Nasal cavity respiratory epithelium epithelial cell of viscerocranial mucosa (primary cell): ENCODE measurements around the gene FAM78B. TPM values are rescaled to one million over a fixed set of nuclear protein-coding genes. Genes with fewer than 3 reads are reported as not detected.

Source experiments
- total RNA-seq: library from RNA; depleted of rRNA; stranded (reverse); fragments of >200 nt; gene quantifications from 2 replicates; pipeline ENCODE4 v1.2.3, GENCODE V29; 2014

FAM78B gene
- total RNA-seq: under 0.01 and 0.28 TPM in 2 replicates

DNA sequence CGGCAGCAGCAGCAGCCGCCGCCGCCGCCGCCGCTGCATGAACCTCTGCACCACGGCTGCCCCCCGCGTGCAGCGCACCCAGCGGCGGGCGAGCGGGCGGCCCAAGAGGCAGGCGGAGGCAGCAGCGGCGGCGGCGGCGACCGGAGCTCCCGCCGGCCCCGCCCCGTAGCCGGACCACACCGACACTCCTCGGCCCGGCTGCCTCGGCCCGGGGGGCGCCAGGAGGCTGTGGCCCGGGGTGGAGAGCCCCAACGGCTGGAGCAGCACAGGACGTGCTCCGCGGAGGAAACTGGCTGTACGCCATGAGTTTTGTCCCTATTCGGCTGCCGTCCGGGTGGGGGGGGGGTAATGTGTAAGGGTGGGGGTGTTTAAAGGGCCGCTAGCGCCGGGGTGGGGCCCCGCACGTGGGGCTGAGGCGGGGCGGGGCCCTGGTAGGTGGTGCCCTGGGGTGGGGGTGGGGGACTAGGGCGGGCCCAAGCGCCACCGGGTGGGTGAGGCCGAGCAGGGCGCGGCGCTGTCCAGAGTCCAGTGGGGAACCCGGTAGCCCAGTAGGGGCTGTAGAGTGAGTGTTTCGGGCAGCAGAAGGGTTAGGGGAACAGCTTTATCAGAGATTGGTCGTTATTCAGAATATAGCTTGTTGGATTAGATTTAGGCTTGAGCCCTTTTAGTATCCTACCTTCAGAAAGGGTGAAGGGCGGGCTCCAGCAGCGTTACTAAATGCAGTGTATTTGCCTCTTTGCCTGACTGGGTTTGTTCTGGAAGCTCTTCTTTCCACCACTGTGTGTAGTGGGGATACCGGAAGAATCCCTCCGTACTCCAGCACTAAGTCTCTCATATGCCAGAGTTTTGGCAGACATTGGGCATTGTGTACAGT is at the start of gene FAM78B:
FAM78B (minus strand) TSS at position 304 of the 874 bp plus-strand sequence. CDS start 753 bp downstream, outside the sequence.

